OCI-LY7 (cell line): ENCODE measurements around the gene UBC. TPM values are rescaled to one million over a fixed set of nuclear protein-coding genes. Genes with fewer than 3 reads are reported as not detected.

ENCODE experiments used
- BruUV-seq: library from RNA; stranded (reverse); fragments of 400-500 nt; replicated peaks from 2 replicates; lab custom pipeline; 2021; lab: Mats Ljungman, UMichigan
- CTCF ChIA-PET: fragments of 300-600 bp; sonication (Branson Sonifier 250); formaldehyde crosslinking; loops from one replicate; lab custom pipeline; 2022; ENCODE audit warnings: antibody characterized with exemption; ENCODE audit not compliant: unreplicated experiment; lab: Charles Lee
- POLR2A ChIA-PET: fragments of 300-600 bp; sonication (Branson Sonifier 250); formaldehyde crosslinking; loops from one replicate; lab custom pipeline; 2022; ENCODE audit warnings: antibody characterized with exemption; lab: Charles Lee
- DNase-seq: peaks from one replicate; pipeline ENCODE4 v3.0.0-alpha.2; 2015; ENCODE audit warnings: low spot score
- H2AFZ ChIP-seq: fragments of 200-600 bp; sonication (generic), shearing (Covaris generic); 2 replicates; pipeline ENCODE4 v1.6.1; 2014; ENCODE audit warnings: mild to moderate bottlenecking, antibody characterized with exemption, low read length, moderate library complexity
- H3K27ac ChIP-seq: fragments of 200-600 bp; sonication (generic); 2 replicates; pipeline ENCODE4 v1.5.1; 2014; ENCODE audit warnings: mixed run types, low read depth, mild to moderate bottlenecking, moderate library complexity, low read length, inconsistent platforms; ENCODE audit not compliant: poor library complexity, severe bottlenecking
- H3K36me3 ChIP-seq: fragments of 200-600 bp; sonication (generic); 2 replicates; pipeline ENCODE4 v1.6.1; 2014; ENCODE audit warnings: mild to moderate bottlenecking, antibody characterized with exemption, low read length, moderate library complexity, mixed read lengths; ENCODE audit not compliant: insufficient read depth
- H3K4me1 ChIP-seq: fragments of 200-600 bp; sonication (generic); 2 replicates; pipeline ENCODE4 v1.5.1; 2014; ENCODE audit warnings: mild to moderate bottlenecking, low read length; ENCODE audit not compliant: insufficient read depth, poor library complexity, severe bottlenecking
- H3K4me2 ChIP-seq: fragments of 200-600 bp; sonication (generic); 2 replicates; pipeline ENCODE4 v1.6.1; 2014; ENCODE audit warnings: mild to moderate bottlenecking, low read length
- H3K4me3 ChIP-seq: fragments of 200-600 bp; sonication (generic); 2 replicates; pipeline ENCODE4 v1.5.1; 2014; ENCODE audit warnings: mild to moderate bottlenecking, low read depth, low read length; ENCODE audit not compliant: poor library complexity, severe bottlenecking
- H3K79me2 ChIP-seq: fragments of 200-600 bp; sonication (generic); 2 replicates; pipeline ENCODE4 v1.6.1; 2016; ENCODE audit warnings: low read depth, mild to moderate bottlenecking, low read length, moderate library complexity, mixed read lengths; ENCODE audit not compliant: insufficient read depth
- H3K9me2 ChIP-seq: fragments of 200-600 bp; sonication (generic); 2 replicates; pipeline ENCODE4 v1.6.1; 2016; ENCODE audit warnings: mild to moderate bottlenecking, low read length, mixed read lengths; ENCODE audit not compliant: insufficient read depth
- H3K9me3 ChIP-seq: fragments of 200-600 bp; sonication (generic); 2 replicates; pipeline ENCODE4 v1.6.1; 2014; ENCODE audit warnings: mild to moderate bottlenecking, mixed run types, low read length, mixed read lengths
- H4K20me1 ChIP-seq: fragments of 200-600 bp; sonication (generic); 2 replicates; pipeline ENCODE4 v1.6.1; 2014; ENCODE audit warnings: mild to moderate bottlenecking, antibody characterized with exemption, low read length, moderate library complexity, mixed read lengths; ENCODE audit not compliant: insufficient read depth
- CTCF ChIP-seq: fragments of 200-600 bp; sonication (generic); conservative IDR thresholded peaks from 2 replicates; pipeline ENCODE4 v1.5.1; 2014; ENCODE audit warnings: mild to moderate bottlenecking, antibody characterized with exemption, low read length, moderate library complexity, mixed read lengths
- EZH2phosphoT487 ChIP-seq: fragments of 200-600 bp; sonication (generic); IDR thresholded peaks from 2 replicates; pipeline ENCODE4 v1.6.1; 2018; ENCODE audit warnings: low read depth, borderline replicate concordance, mild to moderate bottlenecking, mixed run types, antibody characterized with exemption, low read length, moderate library complexity, mixed read lengths
- intact Hi-C: fragments of 100-400 bp; cut with micrococcal nuclease; formaldehyde crosslinking; loops from one replicate; pipeline ENCODE4 v1.10.0; 2022; ENCODE audit not compliant: unreplicated experiment
- total RNA-seq, 2 experiments: library from RNA; depleted of rRNA in 1 of 2; stranded (reverse); fragments of >200 nt in 1 of 2; shearing (Covaris generic) in 1 of 2; gene quantifications; 2 replicates each; pipeline ENCODE4 v1.2.3, GENCODE V29; 2014 to 2022

The UBC gene
- total RNA-seq, 2 experiments from 2014 or later, result 431 to 616 TPM

- TF ChIP-seq EZH2phosphoT487 (no peak), CTCF (0 out of 2 replicates have a peak, but pooled peaks have one; percentile 22)
- peak overlapping the region; percentile 96 for H3K27ac ChIP-seq
- peaks cover 8% of the 10 kb centered on the region; the same call in 1 of the 2 replicates for H4K20me1 ChIP-seq
- peak overlapping the region; percentile 86 for H3K4me3 ChIP-seq
- H3K4me2 ChIP-seq, result peak overlapping the region; percentile 88
- H3K4me1 ChIP-seq, result peaks cover 73% of the 10 kb centered on the region
- peaks cover 35% of the 10 kb centered on the region for H3K79me2 ChIP-seq
- DNase-seq, result no peak
- no peaks in the 10 kb centered on the region for H3K9me2 ChIP-seq
- CTCF ChIA-PET, result interaction anchor here (0.7 to 1.4 kb wide), 3 partner anchors 11 to 33 kb away, joined by 3 to 6 read pairs (median 4); no protein-coding TSS in a partner anchor
- intact Hi-C loops, result loop anchor here (1.0 to 5.0 kb wide), 3 partner anchors 21 to 311 kb away; no protein-coding TSS in a partner anchor
- POLR2A ChIA-PET, result interaction anchor here (0.6 to 12.4 kb wide), 14 partner anchors 8 to 1265 kb away, joined by 3 to 167 read pairs (median 8); no protein-coding TSS in a partner anchor
- TSS peak; percentile 67 for BruUV-seq
- H2AFZ ChIP-seq, result peak overlapping the region; percentile 43; the same call in 1 of the 2 replicates
- peaks cover 14% of the 10 kb centered on the region for H3K36me3 ChIP-seq
- H3K9me3 ChIP-seq, result no peaks in the 10 kb centered on the region
These were observed 3.6 kb upstream of the UBC start for GRCh38 chr12:124917841-124918621.

- no peaks in the 10 kb centered on the region for H3K9me2 ChIP-seq
- H3K36me3 ChIP-seq, result peaks cover 21% of the 10 kb centered on the region
- ChIA-PET POLR2A (interaction anchor here (0.6 to 12.4 kb wide), 14 partner anchors 7 to 232 kb away, joined by 3 to 167 read pairs (median 8); no protein-coding TSS in a partner anchor), CTCF (interaction anchor here (0.6 to 1.4 kb wide), 4 partner anchors 11 to 32 kb away, joined by 3 to 6 read pairs (median 4); no protein-coding TSS in a partner anchor)
- peak overlapping the region; percentile 43; the same call in 1 of the 2 replicates for H2AFZ ChIP-seq
- H3K27ac ChIP-seq, result peak overlapping the region; percentile 96
- no peaks in the 10 kb centered on the region for H3K9me3 ChIP-seq
- H4K20me1 ChIP-seq, result peaks cover 8% of the 10 kb centered on the region; the same call in 1 of the 2 replicates
- peaks cover 42% of the 10 kb centered on the region for H3K79me2 ChIP-seq
- intact Hi-C loops, result loop anchor here (1.0 to 5.0 kb wide), 3 partner anchors 22 to 310 kb away; no protein-coding TSS in a partner anchor
- H3K4me2 ChIP-seq, result peak overlapping the region; percentile 88
- no TSS peak for BruUV-seq
- H3K4me1 ChIP-seq, result peaks cover 73% of the 10 kb centered on the region
- DNase-seq, result peak; percentile 95
- TF ChIP-seq EZH2phosphoT487 (no peak), CTCF (no peak)
- H3K4me3 ChIP-seq, result peak overlapping the region; percentile 86
These were observed 2.8 kb upstream of the UBC start for GRCh38 chr12:124917135-124917840.
